ENCODE data around the gene ARHGAP28.

Gene ARHGAP28

GRCh38 chr18:6712401-6712800 lies 17.1 kb upstream of the ARHGAP28 start:
- Histone ChIP-seq H3K23ac (ENCODE audit: low read length in 2 of 2) (no peak overlapping the region), H3K4me2 (ENCODE audit: low read length, poor library complexity, severe bottlenecking) (no peak overlapping the region), H3K27me3 (ENCODE audit: control insufficient read depth in 1 of 2, insufficient read depth in 1 of 2, low read length in 2 of 2) (no peaks in the 10 kb centered on the region), H4K91ac (ENCODE audit: low read length) (no peak overlapping the region), H3K79me1 (replicated peaks; ENCODE audit: low read length, poor library complexity, severe bottlenecking) (no peaks in the 10 kb centered on the region), H3K4me3 (ENCODE audit: insufficient read depth in 1 of 2, low read depth in 1 of 2, low read length in 2 of 2) (no peak overlapping the region), H2AK5ac (ENCODE audit: low read length, severe bottlenecking) (no peak overlapping the region), H3K4ac (ENCODE audit: low read depth in 1 of 2, low read length in 2 of 2) (no peak overlapping the region), H3K18ac (ENCODE audit: low read depth in 1 of 2, low read length in 2 of 2) (no peak overlapping the region), H3K9me3 (ENCODE audit: control insufficient read depth, low read length) (no peaks in the 10 kb centered on the region), H2BK15ac (ENCODE audit: low read depth, poor library complexity, severe bottlenecking) (no peak overlapping the region), H2BK5ac (ENCODE audit: low read depth, low read length, poor library complexity, severe bottlenecking) (no peak overlapping the region), H2AFZ (ENCODE audit: low read depth, low read length) (no peak overlapping the region), H4K8ac (ENCODE audit: low read length) (no peak overlapping the region), H3K4me1 (ENCODE audit: control insufficient read depth, insufficient read depth, low read depth, low read length) (no peaks in the 10 kb centered on the region), H3K14ac (ENCODE audit: low read length in 2 of 2) (no peak overlapping the region), H3K36me3 (ENCODE audit: control insufficient read depth in 1 of 2, insufficient read depth in 2 of 2, low read depth in 1 of 2, low read length in 2 of 2) (no peaks in the 10 kb centered on the region), H2BK12ac (ENCODE audit: low read length in 2 of 2) (no peak overlapping the region), H2BK120ac (ENCODE audit: low read depth, low read length) (no peak overlapping the region), H3K27ac (ENCODE audit: low read length, poor library complexity, severe bottlenecking) (no peak overlapping the region), H3K9ac (ENCODE audit: low read length) (no peak overlapping the region)
- whole genome bisulfite sequencing: no CpG with 5 or more reads among the region's 1 CpG
- no peak for DNase-seq

GRCh38 chr18:6714010-6714409 lies 15.5 kb upstream of the ARHGAP28 start:
- H3K4ac ChIP-seq (ENCODE audit: low read depth in 1 of 2, low read length in 2 of 2): no peak overlapping the region
- no peaks in the 10 kb centered on the region for H3K79me1 ChIP-seq (replicated peaks; ENCODE audit: low read length, poor library complexity, severe bottlenecking)
- no peak overlapping the region for H3K14ac ChIP-seq (ENCODE audit: low read length in 2 of 2)
- no peak overlapping the region for H2AK5ac ChIP-seq (ENCODE audit: low read length, severe bottlenecking)
- H3K18ac ChIP-seq (ENCODE audit: low read depth in 1 of 2, low read length in 2 of 2): no peak overlapping the region
- peak overlapping the region; percentile 5 for H3K27ac ChIP-seq (ENCODE audit: low read length, poor library complexity, severe bottlenecking)
- H3K27me3 ChIP-seq (ENCODE audit: control insufficient read depth in 1 of 2, insufficient read depth in 1 of 2, low read length in 2 of 2): no peaks in the 10 kb centered on the region
- WGBS: 92% methylated on average over 1 of the region's 2 CpGs
- no peak for DNase-seq
- peaks cover under 1% of the 10 kb centered on the region for H3K4me1 ChIP-seq (ENCODE audit: control insufficient read depth, insufficient read depth, low read depth, low read length)
- H3K9me3 ChIP-seq (ENCODE audit: control insufficient read depth, low read length): no peaks in the 10 kb centered on the region
- H3K4me2 ChIP-seq (ENCODE audit: low read length, poor library complexity, severe bottlenecking): no peak overlapping the region
- no peak overlapping the region for H4K8ac ChIP-seq (ENCODE audit: low read length)
- no peak overlapping the region for H2BK5ac ChIP-seq (ENCODE audit: low read depth, low read length, poor library complexity, severe bottlenecking)
- H2BK12ac ChIP-seq (ENCODE audit: low read length in 2 of 2): no peak overlapping the region
- no peak overlapping the region for H3K9ac ChIP-seq (ENCODE audit: low read length)
- H3K23ac ChIP-seq (ENCODE audit: low read length in 2 of 2): no peak overlapping the region
- no peak overlapping the region for H2BK120ac ChIP-seq (ENCODE audit: low read depth, low read length)
- H2BK15ac ChIP-seq (ENCODE audit: low read depth, poor library complexity, severe bottlenecking): no peak overlapping the region
- no peak overlapping the region for H4K91ac ChIP-seq (ENCODE audit: low read length)
- no peaks in the 10 kb centered on the region for H3K36me3 ChIP-seq (ENCODE audit: control insufficient read depth in 1 of 2, insufficient read depth in 2 of 2, low read depth in 1 of 2, low read length in 2 of 2)
- no peak overlapping the region for H3K4me3 ChIP-seq (ENCODE audit: insufficient read depth in 1 of 2, low read depth in 1 of 2, low read length in 2 of 2)
- no peak overlapping the region for H2AFZ ChIP-seq (ENCODE audit: low read depth, low read length)

- H4K8ac ChIP-seq (ENCODE audit: low read length): no peak overlapping the region
- no peak overlapping the region for H2BK5ac ChIP-seq (ENCODE audit: low read depth, low read length, poor library complexity, severe bottlenecking)
- no peaks in the 10 kb centered on the region for H3K36me3 ChIP-seq (ENCODE audit: control insufficient read depth in 1 of 2, insufficient read depth in 2 of 2, low read depth in 1 of 2, low read length in 2 of 2)
- no peak overlapping the region for H3K4ac ChIP-seq (ENCODE audit: low read depth in 1 of 2, low read length in 2 of 2)
- no CpG with 5 or more reads among the region's 2 CpGs for WGBS
- H3K27me3 ChIP-seq (ENCODE audit: control insufficient read depth in 1 of 2, insufficient read depth in 1 of 2, low read length in 2 of 2): no peaks in the 10 kb centered on the region
- peaks cover 2% of the 10 kb centered on the region for H3K4me1 ChIP-seq (ENCODE audit: control insufficient read depth, insufficient read depth, low read depth, low read length)
- H3K14ac ChIP-seq (ENCODE audit: low read length in 2 of 2): no peak overlapping the region
- no peak overlapping the region for H2AFZ ChIP-seq (ENCODE audit: low read depth, low read length)
- no peak overlapping the region for H3K18ac ChIP-seq (ENCODE audit: low read depth in 1 of 2, low read length in 2 of 2)
- no peak overlapping the region for H2BK15ac ChIP-seq (ENCODE audit: low read depth, poor library complexity, severe bottlenecking)
- H2AK5ac ChIP-seq (ENCODE audit: low read length, severe bottlenecking): no peak overlapping the region
- no peaks in the 10 kb centered on the region for H3K9me3 ChIP-seq (ENCODE audit: control insufficient read depth, low read length)
- no peak overlapping the region for H3K23ac ChIP-seq (ENCODE audit: low read length in 2 of 2)
- no peak for DNase-seq
- no peak overlapping the region for H3K4me2 ChIP-seq (ENCODE audit: low read length, poor library complexity, severe bottlenecking)
- H2BK120ac ChIP-seq (ENCODE audit: low read depth, low read length): no peak overlapping the region
- H3K9ac ChIP-seq (ENCODE audit: low read length): no peak overlapping the region
- H2BK12ac ChIP-seq (ENCODE audit: low read length in 2 of 2): no peak overlapping the region
- H3K4me3 ChIP-seq (ENCODE audit: insufficient read depth in 1 of 2, low read depth in 1 of 2, low read length in 2 of 2): no peak overlapping the region
- H3K79me1 ChIP-seq (replicated peaks; ENCODE audit: low read length, poor library complexity, severe bottlenecking): no peaks in the 10 kb centered on the region
- no peak overlapping the region for H3K27ac ChIP-seq (ENCODE audit: low read length, poor library complexity, severe bottlenecking)
- H4K91ac ChIP-seq (ENCODE audit: low read length): no peak overlapping the region
Observed at GRCh38 chr18:6718267-6718666, 11.2 kb upstream of the ARHGAP28 start.

- H4K8ac ChIP-seq (ENCODE audit: low read length): no peak overlapping the region
- peak overlapping the region in 1 of 2 experiments; percentile 28 for H3K18ac ChIP-seq (ENCODE audit: low read depth in 1 of 2, low read length in 2 of 2)
- H3K4me2 ChIP-seq (ENCODE audit: low read length, poor library complexity, severe bottlenecking): no peak overlapping the region
- no peak overlapping the region for H2BK15ac ChIP-seq (ENCODE audit: low read depth, poor library complexity, severe bottlenecking)
- H2AFZ ChIP-seq (ENCODE audit: low read depth, low read length): no peak overlapping the region
- no peaks in the 10 kb centered on the region for H3K9me3 ChIP-seq (ENCODE audit: control insufficient read depth, low read length)
- H3K4ac ChIP-seq (ENCODE audit: low read depth in 1 of 2, low read length in 2 of 2): no peak overlapping the region
- H3K14ac ChIP-seq (ENCODE audit: low read length in 2 of 2): no peak overlapping the region
- H3K4me3 ChIP-seq (ENCODE audit: insufficient read depth in 1 of 2, low read depth in 1 of 2, low read length in 2 of 2): no peak overlapping the region
- no peak overlapping the region for H3K23ac ChIP-seq (ENCODE audit: low read length in 2 of 2)
- H2BK120ac ChIP-seq (ENCODE audit: low read depth, low read length): no peak overlapping the region
- peaks cover 2% of the 10 kb centered on the region for H3K4me1 ChIP-seq (ENCODE audit: control insufficient read depth, insufficient read depth, low read depth, low read length)
- DNase-seq: no peak
- WGBS: 49% methylated on average over 2 of the region's 4 CpGs
- no peak overlapping the region for H3K27ac ChIP-seq (ENCODE audit: low read length, poor library complexity, severe bottlenecking)
- H3K27me3 ChIP-seq (ENCODE audit: control insufficient read depth in 1 of 2, insufficient read depth in 1 of 2, low read length in 2 of 2): no peaks in the 10 kb centered on the region
- H2BK12ac ChIP-seq (ENCODE audit: low read length in 2 of 2): no peak overlapping the region
- no peak overlapping the region for H3K9ac ChIP-seq (ENCODE audit: low read length)
- H3K36me3 ChIP-seq (ENCODE audit: control insufficient read depth in 1 of 2, insufficient read depth in 2 of 2, low read depth in 1 of 2, low read length in 2 of 2): no peaks in the 10 kb centered on the region
- no peaks in the 10 kb centered on the region for H3K79me1 ChIP-seq (replicated peaks; ENCODE audit: low read length, poor library complexity, severe bottlenecking)
- H4K91ac ChIP-seq (ENCODE audit: low read length): no peak overlapping the region
- H2AK5ac ChIP-seq (ENCODE audit: low read length, severe bottlenecking): no peak overlapping the region
- no peak overlapping the region for H2BK5ac ChIP-seq (ENCODE audit: low read depth, low read length, poor library complexity, severe bottlenecking)
Observed at GRCh38 chr18:6719098-6719846, 10.2 kb upstream of the ARHGAP28 start.
